VCaP (cell line): ENCODE results near the gene USP9X.

Experiments
- H3K27ac ChIP-seq: fragments of 450-650 bp; 2 replicates; pipeline ENCODE4 v1.5.1; 2017
- CTCF ChIP-seq: fragments of 450-650 bp; conservative IDR thresholded peaks from 2 replicates; pipeline ENCODE4 v1.5.1; 2017; ENCODE audit warnings: mild to moderate bottlenecking, moderate library complexity

Gene USP9X

GRCh38 chrX:41240509-41240908 is 155.3 kb downstream of the USP9X start:
- TF ChIP-seq CTCF = no peak
- H3K27ac ChIP-seq = no peak overlapping the region

- no peak for TF ChIP-seq CTCF
Observed at GRCh38 chrX:41241962-41242361, 156.7 kb downstream of the USP9X start.

GRCh38 chrX:41245641-41246040 is 160.4 kb downstream of the USP9X start:
- no peak for TF ChIP-seq CTCF
- H3K27ac ChIP-seq = peak overlapping the region; percentile 28; the same call in 1 of the 2 replicates

More at GRCh38 chrX:41241962-41242361, 156.7 kb downstream of the USP9X start:
- H3K27ac ChIP-seq = no peak overlapping the region

- no peak for TF ChIP-seq CTCF
- H3K27ac ChIP-seq = no peak overlapping the region
Observed at GRCh38 chrX:41250867-41251266, 165.6 kb downstream of the USP9X start.

GRCh38 chrX:41257801-41258200 is 172.6 kb downstream of the USP9X start:
- TF ChIP-seq CTCF = no peak
- H3K27ac ChIP-seq = no peak overlapping the region

GRCh38 chrX:41258226-41258625 is 173.0 kb downstream of the USP9X start:
- no peak for TF ChIP-seq CTCF

GRCh38 chrX:41258871-41259270 is 173.6 kb downstream of the USP9X start:
- no peak for TF ChIP-seq CTCF
- no peak overlapping the region for H3K27ac ChIP-seq

More at GRCh38 chrX:41258226-41258625, 173.0 kb downstream of the USP9X start:
- no peak overlapping the region for H3K27ac ChIP-seq
